Neural crest cell (in vitro differentiated cells): ENCODE data around the gene COL9A3. TPM values are rescaled to one million over a fixed set of nuclear protein-coding genes. Genes with fewer than 3 reads are reported as not detected.

Experiments
- DNase-seq: peaks from one replicate; pipeline ENCODE4 v3.0.0; 2021; ENCODE audit warnings: low read depth, mixed read lengths, low spot score
- H3K27ac Mint-ChIP-seq: one replicate; pipeline ENCODE4 v1.8.0; 2021; ENCODE audit warnings: mild to moderate bottlenecking, mixed read lengths; ENCODE audit not compliant: unreplicated experiment
- H3K27me3 Mint-ChIP-seq: 2 replicates; pipeline ENCODE4 v1.8.0; 2021; ENCODE audit warnings: low read depth, mild to moderate bottlenecking, mixed read lengths
- H3K36me3 Mint-ChIP-seq: 2 replicates; pipeline ENCODE4 v1.8.0; 2021; ENCODE audit warnings: low read depth, mild to moderate bottlenecking, mixed read lengths
- H3K4me1 Mint-ChIP-seq: 2 replicates; pipeline ENCODE4 v1.8.0; 2021; ENCODE audit warnings: mixed read lengths
- H3K4me3 Mint-ChIP-seq: one replicate; pipeline ENCODE4 v1.8.0; 2021; ENCODE audit warnings: mild to moderate bottlenecking, mixed read lengths
- H3K9me3 Mint-ChIP-seq: 2 replicates; pipeline ENCODE4 v1.8.0; 2021; ENCODE audit warnings: mixed read lengths
- total RNA-seq: library from RNA; stranded (reverse); gene quantifications from 2 replicates; pipeline ENCODE4 v1.2.1, GENCODE V29; 2021
- TF ChIP-seq, protein P1 (sequence below): fragments of 200-600 bp; sonication (generic); conservative IDR thresholded peaks from 2 replicates; pipeline ENCODE4 v1.5.0; 2021; ENCODE audit warnings: antibody characterized with exemption, mild to moderate bottlenecking

The COL9A3 gene
- total RNA-seq, 1 donor from 2014 or later, result 4.6 TPM

DNA sequence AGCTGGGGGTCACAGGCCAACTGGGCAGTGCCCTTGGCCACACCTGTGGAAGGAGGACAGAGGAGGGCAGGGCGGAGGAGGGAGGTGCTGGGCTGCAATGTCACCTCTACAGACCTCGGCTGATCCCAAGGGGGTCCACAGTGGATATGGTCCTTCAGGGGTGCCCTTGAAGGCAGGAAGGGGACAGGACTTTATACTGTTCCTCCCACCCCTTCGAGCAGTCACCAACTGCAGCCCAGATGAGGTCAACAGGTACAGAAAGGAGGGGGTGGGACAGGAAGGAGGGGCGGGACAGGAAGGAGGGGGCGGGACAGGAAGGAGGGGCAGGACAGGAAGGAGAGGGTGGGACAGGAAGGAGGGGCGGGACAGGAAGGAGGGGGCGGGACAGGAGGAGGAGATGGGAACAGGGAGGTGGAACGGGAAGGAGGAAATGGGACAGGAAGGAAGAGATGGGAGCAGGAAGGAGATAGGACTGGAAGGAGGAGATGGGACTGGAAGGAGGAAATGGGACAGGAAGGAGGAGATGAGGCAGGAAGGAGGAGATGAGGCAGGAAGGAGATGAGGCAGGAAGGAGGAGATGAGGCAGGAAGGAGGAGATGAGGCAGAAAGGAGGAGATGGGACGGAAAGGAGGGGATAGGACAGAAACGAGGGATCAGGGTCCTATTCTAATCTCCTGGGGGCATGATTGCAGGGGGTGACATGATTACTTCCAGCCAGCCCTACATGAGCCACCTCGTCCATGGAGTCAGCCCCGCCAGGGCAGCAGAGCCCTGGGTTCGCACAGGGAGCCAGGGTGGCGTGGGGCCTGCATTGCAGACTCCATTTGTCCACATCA is 39.9 kb upstream of the COL9A3 start:
- TF ChIP-seq, protein P1, sequence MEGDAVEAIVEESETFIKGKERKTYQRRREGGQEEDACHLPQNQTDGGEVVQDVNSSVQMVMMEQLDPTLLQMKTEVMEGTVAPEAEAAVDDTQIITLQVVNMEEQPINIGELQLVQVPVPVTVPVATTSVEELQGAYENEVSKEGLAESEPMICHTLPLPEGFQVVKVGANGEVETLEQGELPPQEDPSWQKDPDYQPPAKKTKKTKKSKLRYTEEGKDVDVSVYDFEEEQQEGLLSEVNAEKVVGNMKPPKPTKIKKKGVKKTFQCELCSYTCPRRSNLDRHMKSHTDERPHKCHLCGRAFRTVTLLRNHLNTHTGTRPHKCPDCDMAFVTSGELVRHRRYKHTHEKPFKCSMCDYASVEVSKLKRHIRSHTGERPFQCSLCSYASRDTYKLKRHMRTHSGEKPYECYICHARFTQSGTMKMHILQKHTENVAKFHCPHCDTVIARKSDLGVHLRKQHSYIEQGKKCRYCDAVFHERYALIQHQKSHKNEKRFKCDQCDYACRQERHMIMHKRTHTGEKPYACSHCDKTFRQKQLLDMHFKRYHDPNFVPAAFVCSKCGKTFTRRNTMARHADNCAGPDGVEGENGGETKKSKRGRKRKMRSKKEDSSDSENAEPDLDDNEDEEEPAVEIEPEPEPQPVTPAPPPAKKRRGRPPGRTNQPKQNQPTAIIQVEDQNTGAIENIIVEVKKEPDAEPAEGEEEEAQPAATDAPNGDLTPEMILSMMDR, result no peak
- Mint-ChIP-seq H3K27ac (peak overlapping the region; percentile 75), H3K36me3 (no peaks in the 10 kb centered on the region), H3K4me3 (no peak overlapping the region), H3K27me3 (peaks cover 5% of the 10 kb centered on the region), H3K9me3 (no peaks in the 10 kb centered on the region), H3K4me1 (peaks cover 24% of the 10 kb centered on the region)
- DNase-seq, result no peak

DNA sequence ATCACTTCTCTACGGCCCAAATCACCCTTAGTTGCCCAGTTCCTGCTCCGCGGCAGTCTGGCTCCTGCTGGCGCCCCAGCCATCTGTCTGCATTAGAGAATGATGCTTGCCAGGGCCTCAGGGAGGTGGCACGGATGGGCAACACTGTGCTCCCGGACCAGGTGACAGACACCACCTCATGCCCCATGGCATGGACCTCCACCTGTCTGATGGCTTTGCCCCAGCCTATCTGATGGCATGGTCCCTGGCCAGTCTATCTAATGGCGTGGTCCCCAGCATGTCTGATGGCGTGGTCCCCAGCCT is 39.4 kb upstream of the COL9A3 start:
- TF ChIP-seq, protein P1, result no peak
- H3K4me1 Mint-ChIP-seq, result peaks cover 21% of the 10 kb centered on the region
- no peaks in the 10 kb centered on the region for H3K36me3 Mint-ChIP-seq

DNA sequence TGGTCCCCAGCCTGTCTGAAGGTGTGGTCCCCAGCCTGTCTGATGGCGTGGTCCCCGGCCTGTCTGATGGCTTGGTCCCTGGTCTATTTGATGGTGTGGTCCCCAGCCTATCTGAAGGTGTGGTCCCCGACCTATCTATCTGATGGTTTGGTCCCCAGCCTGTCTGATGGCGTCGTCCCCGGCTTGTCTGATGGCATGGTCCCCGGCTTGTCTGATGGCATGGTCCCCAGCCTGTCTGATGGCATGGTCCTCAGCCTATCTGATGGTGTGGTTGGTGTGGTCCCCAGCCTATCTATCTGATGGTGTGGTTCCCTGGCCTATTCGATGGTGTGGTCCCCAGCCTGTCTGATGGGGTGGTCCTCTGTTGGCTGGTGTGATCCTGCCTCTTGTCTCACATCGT is 38.8 kb upstream of the COL9A3 start:
- Mint-ChIP-seq H3K27ac (no peak overlapping the region), H3K4me3 (no peak overlapping the region), H3K36me3 (no peaks in the 10 kb centered on the region), H3K4me1 (peaks cover 16% of the 10 kb centered on the region), H3K27me3 (peaks cover 5% of the 10 kb centered on the region), H3K9me3 (no peaks in the 10 kb centered on the region)
- DNase-seq, result no peak
- TF ChIP-seq, protein P1, result no peak

More for the DNA sequence above, 39.4 kb upstream of the COL9A3 start:
- peaks cover 5% of the 10 kb centered on the region for H3K27me3 Mint-ChIP-seq
- H3K9me3 Mint-ChIP-seq, result no peaks in the 10 kb centered on the region
- DNase-seq, result no peak
- H3K4me3 Mint-ChIP-seq, result no peak overlapping the region
- H3K27ac Mint-ChIP-seq, result no peak overlapping the region

DNA sequence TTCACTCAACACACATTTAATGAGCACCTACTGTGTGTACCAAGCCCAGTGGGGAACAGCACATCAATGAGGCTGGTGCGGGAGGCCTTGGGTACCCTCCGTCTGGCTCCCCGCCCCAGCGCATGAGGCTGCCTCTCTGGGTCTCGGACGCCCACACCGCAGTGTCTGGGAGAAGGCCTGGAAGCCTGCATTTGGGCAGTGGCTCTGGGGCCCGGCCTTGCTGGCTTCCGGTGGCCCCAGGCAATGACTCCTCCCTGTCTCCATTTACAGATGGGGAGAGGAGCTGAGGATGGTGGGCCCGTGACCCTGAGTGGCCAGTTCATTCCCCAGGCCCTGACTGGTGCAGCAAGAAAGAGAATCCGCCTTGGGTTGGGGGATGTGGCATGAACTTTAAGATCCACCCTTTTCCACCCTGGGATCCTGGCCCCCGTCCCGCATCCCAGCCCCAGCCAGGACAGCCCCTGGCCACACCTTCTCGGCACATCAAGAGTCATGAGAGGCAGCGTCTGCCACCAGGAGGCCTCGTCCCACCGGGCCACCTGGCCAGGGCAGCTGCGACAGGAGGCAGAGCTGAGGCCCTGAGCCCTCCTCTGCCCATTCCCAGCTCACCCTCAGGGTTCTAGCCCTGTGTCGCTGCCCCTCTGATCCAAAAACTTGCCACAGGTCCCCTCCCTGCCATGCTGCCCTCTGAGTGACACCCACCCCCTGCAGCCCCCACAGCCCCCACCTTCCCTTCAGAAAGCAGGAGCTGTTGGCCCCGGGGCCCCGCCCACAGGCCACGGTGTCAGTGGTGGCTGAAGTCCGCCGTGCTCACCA is 38.0 kb upstream of the COL9A3 start:
- H3K4me3 Mint-ChIP-seq, result no peak overlapping the region
- no peaks in the 10 kb centered on the region for H3K9me3 Mint-ChIP-seq
- TF ChIP-seq, protein P1, result no peak
- no peak for DNase-seq
- H3K36me3 Mint-ChIP-seq, result no peaks in the 10 kb centered on the region
- H3K4me1 Mint-ChIP-seq, result peaks cover 10% of the 10 kb centered on the region
- no peak overlapping the region for H3K27ac Mint-ChIP-seq
- peaks cover 5% of the 10 kb centered on the region for H3K27me3 Mint-ChIP-seq

DNA sequence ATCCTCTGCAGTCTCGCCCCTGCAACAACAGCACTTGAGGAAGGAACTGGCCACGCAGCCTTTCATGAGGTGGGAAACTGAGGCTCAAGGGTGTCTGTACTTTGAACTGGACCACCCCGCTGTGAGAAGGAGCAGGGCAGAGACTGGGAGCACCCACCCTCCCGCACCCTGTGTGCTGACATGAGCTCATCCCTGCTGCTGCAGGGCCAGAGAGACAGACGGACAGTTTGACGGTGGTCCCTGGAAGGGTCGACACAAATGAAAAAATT is 37.5 kb upstream of the COL9A3 start:
- Mint-ChIP-seq H3K27ac (no peak overlapping the region), H3K4me3 (no peak overlapping the region), H3K27me3 (peaks cover under 1% of the 10 kb centered on the region), H3K9me3 (no peaks in the 10 kb centered on the region), H3K4me1 (peaks cover 6% of the 10 kb centered on the region), H3K36me3 (no peaks in the 10 kb centered on the region)
- TF ChIP-seq, protein P1, result no peak
- no peak for DNase-seq
